Panc1 (cell line): ENCODE data around the gene DLG2.

Source experiments
- CTCF ChIP-seq: fragments of 450-650 bp; IDR thresholded peaks from 2 replicates; pipeline ENCODE4 v1.5.1; 2017; ENCODE audit warnings: mild to moderate bottlenecking
- POLR2AphosphoS5 ChIP-seq: IDR thresholded peaks from 2 replicates; pipeline ENCODE4 v1.6.1; 2012; ENCODE audit warnings: mild to moderate bottlenecking, low read depth, low read length, moderate library complexity
- REST ChIP-seq, 2 experiments: IDR thresholded peaks; 2 replicates each; pipeline ENCODE4 v1.6.1; 2011 to 2012; ENCODE audit warnings: low read depth in 2 of 2, control low read depth in 1 of 2, low read length in 1 of 2, mild to moderate bottlenecking in 1 of 2, moderate library complexity in 1 of 2; ENCODE audit not compliant: insufficient read depth in 1 of 2
- SIN3A ChIP-seq: IDR thresholded peaks from 2 replicates; pipeline ENCODE4 v1.6.1; 2012; ENCODE audit warnings: low read depth, mild to moderate bottlenecking, low read length, moderate library complexity, borderline replicate concordance; ENCODE audit not compliant: insufficient read depth
- TCF7L2 ChIP-seq: IDR thresholded peaks from 2 replicates; pipeline ENCODE4 v1.6.1; 2011; ENCODE audit warnings: mild to moderate bottlenecking, low read depth, low read length, inconsistent platforms

GRCh38 chr11:84412862-84413261, 1214.3 kb downstream of the DLG2 start:
- TF ChIP-seq CTCF (no peak), REST (IDR thresholded peaks at IDR 0.05; ENCODE audit: insufficient read depth in 1 of 2, low read depth in 2 of 2, low read length in 1 of 2) (no peak), POLR2AphosphoS5 (no peak), TCF7L2 (no peak), SIN3A (no peak)
